CD4-positive, alpha-beta T cell treated with Interleukin-17A for 4 hours (primary cell): ENCODE data around the gene TMEM244.
"Not testable (repeated sequence)": the region's sequence is repeated elsewhere in the genome, so short reads cannot be mapped to it uniquely, and the experiment has no call there.

Source experiments
- DNase-seq: peaks from one replicate; pipeline ENCODE4 v3.0.0-alpha.2; 2020; ENCODE audit warnings: mixed read lengths

Gene TMEM244

GRCh38 chr6:129802920-129803319 is 58.2 kb downstream of the TMEM244 start:
- not testable (repeated sequence) for DNase-seq

GRCh38 chr6:129801909-129802308 is 59.2 kb downstream of the TMEM244 start:
- DNase-seq = no peak

GRCh38 chr6:129795261-129795660 is 65.9 kb downstream of the TMEM244 start:
- DNase-seq = no peak

GRCh38 chr6:129793447-129793846 is 67.7 kb downstream of the TMEM244 start:
- DNase-seq = no peak

- DNase-seq = no peak
Observed at GRCh38 chr6:129792049-129792448, 69.1 kb downstream of the TMEM244 start.

GRCh38 chr6:129790785-129791184 is 70.3 kb downstream of the TMEM244 start:
- no peak for DNase-seq

- DNase-seq = no peak
Observed at GRCh38 chr6:129789974-129790373, 71.1 kb downstream of the TMEM244 start.

- no peak for DNase-seq
Observed at GRCh38 chr6:129787816-129788215, 73.3 kb downstream of the TMEM244 start.

- no peak for DNase-seq
Observed at GRCh38 chr6:129786548-129786947, 74.6 kb downstream of the TMEM244 start.

GRCh38 chr6:129785756-129786135 is 75.4 kb downstream of the TMEM244 start:
- DNase-seq = no peak

- no peak for DNase-seq
Observed at GRCh38 chr6:129785047-129785755, 75.9 kb downstream of the TMEM244 start.
